SHP77 treated with DMSO at 0.1 percent for 48 hours (cell line): ENCODE measurements around the gene ESYT1.
"Not testable (repeated sequence)": the region's sequence is repeated elsewhere in the genome, so short reads cannot be mapped to it uniquely, and the experiment has no call there.

ENCODE experiments used
- DNase-seq: peaks from one replicate; lab custom pipeline; 2025; lab: John Stamatoyannopoulos, UW

Gene ESYT1

GRCh38 chr12:56104109-56104814 is 23.8 kb upstream of the ESYT1 start, which contains the start of gene PA2G4:
TSS of gene PA2G4 (plus strand) at chr12:56104559. CDS start at chr12:56104738, 179 bp downstream.
- DNase-seq: peak; percentile 96

- no peak for DNase-seq
Observed at GRCh38 chr12:56104815-56105608, 23.1 kb upstream of the ESYT1 start.

GRCh38 chr12:56105609-56105902 is 22.5 kb upstream of the ESYT1 start:
- no peak for DNase-seq

GRCh38 chr12:56107242-56107641 is 20.8 kb upstream of the ESYT1 start:
- no peak for DNase-seq

GRCh38 chr12:56110571-56110970 is 17.5 kb upstream of the ESYT1 start:
- DNase-seq: no peak

GRCh38 chr12:56114084-56114483 is 14.0 kb upstream of the ESYT1 start:
- no peak for DNase-seq

- peak; percentile 31 for DNase-seq
Observed at GRCh38 chr12:56115329-56115728, 12.7 kb upstream of the ESYT1 start.

GRCh38 chr12:56116267-56117081 is 11.6 kb upstream of the ESYT1 start, which contains the start of gene RPL41:
TSS of gene RPL41 (plus strand) at chr12:56116633.
- peak; percentile 90 for DNase-seq

- not testable (repeated sequence) for DNase-seq
Observed at GRCh38 chr12:56117082-56117706, 10.9 kb upstream of the ESYT1 start.

- peak; percentile 95 for DNase-seq
Observed at GRCh38 chr12:56117778-56118687, 10.0 kb upstream of the ESYT1 start, which contains the start of gene ZC3H10. TSS of gene ZC3H10 (plus strand) at chr12:56118266. CDS start at chr12:56120563, 2,297 bp downstream.

- DNase-seq: no peak
Observed at GRCh38 chr12:56118688-56119357, 9.2 kb upstream of the ESYT1 start.

GRCh38 chr12:56119361-56119796 is 8.7 kb upstream of the ESYT1 start:
- DNase-seq: peak; percentile 77

- no peak for DNase-seq
Observed at GRCh38 chr12:56120158-56120846, 7.8 kb upstream of the ESYT1 start.

- DNase-seq: no peak
Observed at GRCh38 chr12:56121204-56121870, 6.7 kb upstream of the ESYT1 start.

- DNase-seq: peak; percentile 57
Observed at GRCh38 chr12:56122637-56123036, 5.4 kb upstream of the ESYT1 start.

- DNase-seq: no peak
Observed at GRCh38 chr12:56124133-56124532, 3.9 kb upstream of the ESYT1 start.

- DNase-seq: no peak
Observed at GRCh38 chr12:56126732-56127239, 1.3 kb upstream of the ESYT1 start.

GRCh38 chr12:56127485-56127887 is 581 bp upstream of the ESYT1 start:
- no peak for DNase-seq

- DNase-seq: no peak
Observed at GRCh38 chr12:56128670-56129205, 671 bp downstream of the ESYT1 start.
